K562 (cell line): ENCODE results near the gene TTC27. TPM values are rescaled to one million over a fixed set of nuclear protein-coding genes. Genes with fewer than 3 reads are reported as not detected.

Source experiments
- ATAC-seq: fragments of 200-7000 bp; cut with Tn5 transposase; 3 replicates; pipeline ENCODE4 v1.9.1; 2020; ENCODE audit warnings: moderate library complexity
- BruUV-seq: library from RNA; stranded (reverse); fragments of 400-500 nt; replicated peaks from 2 replicates; lab custom pipeline; 2021; lab: Mats Ljungman, UMichigan
- CTCF ChIA-PET: fragments of 300-600 bp; formaldehyde crosslinking; extraction: SDS; loops from one replicate; lab custom pipeline; 2021; ENCODE audit warnings: low intra/inter-chr PET ratio; lab: Yijun Ruan, JAX
- POLR2A ChIA-PET: fragments of 300-600, 350-650 bp; sonication (Branson Sonifier 250); formaldehyde crosslinking; extraction: SDS; loops from one replicate; lab custom pipeline; 2021; ENCODE audit warnings: antibody characterized with exemption, inconsistent platforms; lab: Yijun Ruan, JAX
- DNase-seq, 4 experiments: peaks; one replicate each; pipeline versions ENCODE4 v3.0.0 to v3.0.0-alpha.2; 2011 to 2018; ENCODE audit warnings: low spot score in 3 of 4, mixed read lengths in 3 of 4; ENCODE audit errors: extremely low read depth in 1 of 4
- FAIRE-seq: peaks from 2 replicates; lab custom pipeline; 2011; peaks lifted over from hg19 to GRCh38; lab: Jason Lieb, UNC
- H2AFZ ChIP-seq: 2 replicates; pipeline ENCODE4 v1.6.0; 2011; ENCODE audit warnings: low read depth, low read length, control low read depth, inconsistent platforms
- H3K27ac ChIP-seq: fragments of 200-600 bp; 3 replicates; pipeline ENCODE4 v1.8.0; 2011; ENCODE audit warnings: low read depth, mild to moderate bottlenecking, control low read depth, inconsistent platforms, low read length, moderate library complexity, mixed read lengths; ENCODE audit errors: extremely low read depth
- H3K27me3 ChIP-seq, 2 experiments: fragments of 300-600 bp in 1 of 2; 2 replicates in 1 of 2; 3 replicates in 1 of 2; pipeline versions ENCODE4 v1.6.0 to v1.8.0; 2011; ENCODE audit warnings: inconsistent platforms in 2 of 2, low read length in 2 of 2, mild to moderate bottlenecking in 1 of 2, mixed read lengths in 1 of 2, moderate library complexity in 1 of 2; ENCODE audit not compliant: control insufficient read depth in 2 of 2, insufficient read depth in 2 of 2
- H3K36me3 ChIP-seq: fragments of 300-600 bp; 3 replicates; pipeline ENCODE4 v1.8.0; 2011; ENCODE audit warnings: mild to moderate bottlenecking, low read length, inconsistent platforms; ENCODE audit not compliant: control insufficient read depth, insufficient read depth
- H3K4me1 ChIP-seq, 2 experiments: fragments of 200-600 bp in 1 of 2; replicated peaks in 1 of 2; 2 replicates in 1 of 2; 3 replicates in 1 of 2; pipeline versions ENCODE4 v1.5.1 to v1.8.0; 2011; ENCODE audit warnings: inconsistent platforms in 2 of 2, low read length in 2 of 2, mild to moderate bottlenecking in 1 of 2, mixed read lengths in 1 of 2, moderate library complexity in 1 of 2; ENCODE audit not compliant: control insufficient read depth in 2 of 2, insufficient read depth in 2 of 2
- H3K4me2 ChIP-seq: 2 replicates; pipeline ENCODE4 v1.6.1; 2011; ENCODE audit warnings: low read length, control low read depth, inconsistent platforms, mixed read lengths; ENCODE audit not compliant: insufficient read depth
- H3K4me3 ChIP-seq: fragments of 200-600 bp; sonication (generic), shearing (Covaris generic); 2 replicates; pipeline ENCODE4 v1.5.1; 2016; ENCODE audit warnings: control low read depth, inconsistent platforms
- H3K79me2 ChIP-seq: fragments of 200-600 bp; 3 replicates; pipeline ENCODE4 v1.8.0; 2011; ENCODE audit warnings: low read length, inconsistent platforms; ENCODE audit not compliant: control insufficient read depth, insufficient read depth
- H3K9ac ChIP-seq, 2 experiments: 2 replicates each; pipeline versions ENCODE4 v1.6.0 to v1.6.1; 2011; ENCODE audit warnings: low read depth in 2 of 2, low read length in 2 of 2, control low read depth in 1 of 2, inconsistent platforms in 1 of 2, mild to moderate bottlenecking in 1 of 2, mixed read lengths in 1 of 2; ENCODE audit not compliant: insufficient read depth in 1 of 2
- H3K9me1 ChIP-seq: one replicate; pipeline ENCODE4 v1.6.0; 2011; ENCODE audit warnings: inconsistent platforms, mild to moderate bottlenecking, low read length, moderate library complexity; ENCODE audit not compliant: control insufficient read depth, insufficient read depth
- H3K9me3 ChIP-seq: replicated peaks from 2 replicates; pipeline ENCODE4 v1.5.1; 2011; ENCODE audit warnings: low read depth, low read length, inconsistent platforms; ENCODE audit not compliant: control insufficient read depth, insufficient read depth
- H4K20me1 ChIP-seq: replicated peaks from 2 replicates; pipeline ENCODE4 v1.6.1; 2011; ENCODE audit warnings: low read length, inconsistent platforms, mixed read lengths; ENCODE audit not compliant: control insufficient read depth, insufficient read depth
- PPARD ChIP-seq: fragments of 250-450 bp; sonication (Bioruptor Pico); IDR thresholded peaks from 2 replicates; pipeline ENCODE4 v1.8.0; 2022; ENCODE audit warnings: inconsistent platforms, mild to moderate bottlenecking, moderate library complexity
- TARDBP ChIP-seq: fragments of 450-650 bp; IDR thresholded peaks from 2 replicates; pipeline ENCODE4 v1.6.1; 2016
- XRCC3 ChIP-seq: fragments of 450-650 bp; IDR thresholded peaks from 2 replicates; pipeline ENCODE4 v1.6.1; 2017; ENCODE audit warnings: mild to moderate bottlenecking, moderate library complexity
- ZFPM2 ChIP-seq: fragments of 250-450 bp; sonication (Bioruptor Pico); IDR thresholded peaks from 2 replicates; pipeline ENCODE4 v1.5.1; 2022; ENCODE audit warnings: mild to moderate bottlenecking
- WGBS: fragments of 100-300 bp; shearing (Covaris generic); methylation state at CpG from one replicate; pipeline ENCODE4 v1.1.6; 2016; ENCODE audit warnings: low coverage, mixed read lengths; ENCODE audit not compliant: insufficient coverage; ENCODE audit errors: missing lambda C conversion rate; 5-methylcytosine and 5-hydroxymethylcytosine counted together
- in situ Hi-C: fragments of 300-500 bp; cut with MboI; formaldehyde crosslinking; loops from 4 replicates; pipeline ENCODE4 v1.15.0; 2018; ENCODE audit warnings: inconsistent platforms, mixed read lengths
- intact Hi-C: fragments of 100-400 bp; cut with micrococcal nuclease; formaldehyde crosslinking; loops from 2 replicates; pipeline ENCODE4 v1.14.2; 2022
- polyA plus RNA-seq, 8 experiments: library from polyadenylated mRNA; depleted of rRNA in 4 of 8; stranded (reverse) in 5 of 8; unstranded in 3 of 8; fragments of >200 nt; fragmentation: Nextera tagmentation in 2 of 8; fragmentation: Illumina TruSeq in 1 of 8; extraction: Ambion mirVana in 2 of 8; extraction: Trizol in 1 of 8; gene quantifications; 2 replicates each; pipeline versions ENCODE4 v1.2.1 to v1.2.3, GENCODE V29; 2011 to 2014; ENCODE audit warnings: inconsistent platforms in 1 of 8, missing spikeins in 1 of 8
- total RNA-seq, 7 experiments: library from RNA; depleted of rRNA in 6 of 7; stranded (reverse); fragments of >200 nt in 6 of 7; fragmentation: Illumina TruSeq in 2 of 7; extraction: Trizol in 2 of 7; gene quantifications; 2 replicates each; pipeline versions ENCODE4 v1.2.1 to v1.2.3, GENCODE V29; 2011 to 2021; ENCODE audit warnings: low replicate concordance in 1 of 7
- TF ChIP-seq, protein P1 (sequence below): fragments of 250-450 bp; sonication (Bioruptor Pico); IDR thresholded peaks from 2 replicates; pipeline ENCODE4 v1.8.0; 2022; ENCODE audit warnings: inconsistent platforms

Gene TTC27
- total and polyA plus RNA-seq, 9 of the 15 experiments (the other 6 are each of a cell fraction or from before 2014, with no cell fraction given) = 44.3 to 93.4 (median 57.3) TPM

DNA sequence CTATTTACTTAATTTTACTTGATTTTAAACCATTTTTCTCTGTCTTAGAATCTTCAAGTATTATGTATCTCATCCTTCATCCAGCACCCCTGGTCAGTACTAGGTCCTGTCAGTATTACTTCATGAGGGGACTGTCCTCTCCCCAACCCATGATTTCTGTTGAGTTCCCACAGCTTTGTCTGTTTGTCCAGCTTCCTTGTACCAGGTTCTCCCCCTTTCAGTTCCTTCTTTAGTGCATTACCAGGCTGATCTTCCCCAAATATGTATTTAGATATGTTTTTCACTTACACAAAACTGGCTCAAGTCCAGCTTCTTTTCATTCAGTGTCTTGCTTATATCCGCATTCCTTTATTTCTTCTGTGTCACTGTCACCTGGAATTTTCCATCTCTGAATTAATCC lies 13.8 kb upstream of the TTC27 start:
- Histone ChIP-seq H3K4me3 (no peak overlapping the region), H2AFZ (no peak overlapping the region), H3K4me1 (peaks cover 0 to 3% of the 10 kb centered on the region in 2 experiments; a peak in 1 of 5 replicates), H3K9me1 (peaks cover under 1% of the 10 kb centered on the region), H4K20me1 (no peaks in the 10 kb centered on the region; the same call in 1 of the 2 replicates), H3K4me2 (no peak overlapping the region), H3K9me3 (no peaks in the 10 kb centered on the region), H3K9ac (no peak overlapping the region), H3K79me2 (no peaks in the 10 kb centered on the region), H3K27me3 (no peaks in the 10 kb centered on the region), H3K36me3 (peaks cover 82% of the 10 kb centered on the region), H3K27ac (no peak overlapping the region)
- no peak for FAIRE-seq
- ChIA-PET POLR2A (interaction anchor here (1.1 kb wide), 1 partner anchor 9 kb away, joined by 3 read pairs; no protein-coding TSS in a partner anchor), CTCF (no interaction called here)
- intact Hi-C loops = no loop called here
- no peak for ATAC-seq
- TF ChIP-seq TARDBP = no peak
- TF ChIP-seq, protein P1, sequence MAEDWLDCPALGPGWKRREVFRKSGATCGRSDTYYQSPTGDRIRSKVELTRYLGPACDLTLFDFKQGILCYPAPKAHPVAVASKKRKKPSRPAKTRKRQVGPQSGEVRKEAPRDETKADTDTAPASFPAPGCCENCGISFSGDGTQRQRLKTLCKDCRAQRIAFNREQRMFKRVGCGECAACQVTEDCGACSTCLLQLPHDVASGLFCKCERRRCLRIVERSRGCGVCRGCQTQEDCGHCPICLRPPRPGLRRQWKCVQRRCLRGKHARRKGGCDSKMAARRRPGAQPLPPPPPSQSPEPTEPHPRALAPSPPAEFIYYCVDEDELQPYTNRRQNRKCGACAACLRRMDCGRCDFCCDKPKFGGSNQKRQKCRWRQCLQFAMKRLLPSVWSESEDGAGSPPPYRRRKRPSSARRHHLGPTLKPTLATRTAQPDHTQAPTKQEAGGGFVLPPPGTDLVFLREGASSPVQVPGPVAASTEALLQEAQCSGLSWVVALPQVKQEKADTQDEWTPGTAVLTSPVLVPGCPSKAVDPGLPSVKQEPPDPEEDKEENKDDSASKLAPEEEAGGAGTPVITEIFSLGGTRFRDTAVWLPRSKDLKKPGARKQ (CRISPR knock-in tag) = no peak
- TF ChIP-seq PPARD (CRISPR knock-in tag) = no peak
- no peak for TF ChIP-seq XRCC3
- no peak for TF ChIP-seq ZFPM2 (CRISPR knock-in tag)
- no TSS peak for BruUV-seq
- 100% methylated on average over 1 of the region's 1 CpG for WGBS
- DNase-seq = no peak
- in situ Hi-C loops = no loop called here
